ENCODE data around the gene FAM168A. TPM values are rescaled to one million over a fixed set of nuclear protein-coding genes. Genes with fewer than 3 reads are reported as not detected.

Gene FAM168A
- total and polyA plus RNA-seq, 4 donors, result 4.8 to 14.6 (median 9.1) TPM

DNA sequence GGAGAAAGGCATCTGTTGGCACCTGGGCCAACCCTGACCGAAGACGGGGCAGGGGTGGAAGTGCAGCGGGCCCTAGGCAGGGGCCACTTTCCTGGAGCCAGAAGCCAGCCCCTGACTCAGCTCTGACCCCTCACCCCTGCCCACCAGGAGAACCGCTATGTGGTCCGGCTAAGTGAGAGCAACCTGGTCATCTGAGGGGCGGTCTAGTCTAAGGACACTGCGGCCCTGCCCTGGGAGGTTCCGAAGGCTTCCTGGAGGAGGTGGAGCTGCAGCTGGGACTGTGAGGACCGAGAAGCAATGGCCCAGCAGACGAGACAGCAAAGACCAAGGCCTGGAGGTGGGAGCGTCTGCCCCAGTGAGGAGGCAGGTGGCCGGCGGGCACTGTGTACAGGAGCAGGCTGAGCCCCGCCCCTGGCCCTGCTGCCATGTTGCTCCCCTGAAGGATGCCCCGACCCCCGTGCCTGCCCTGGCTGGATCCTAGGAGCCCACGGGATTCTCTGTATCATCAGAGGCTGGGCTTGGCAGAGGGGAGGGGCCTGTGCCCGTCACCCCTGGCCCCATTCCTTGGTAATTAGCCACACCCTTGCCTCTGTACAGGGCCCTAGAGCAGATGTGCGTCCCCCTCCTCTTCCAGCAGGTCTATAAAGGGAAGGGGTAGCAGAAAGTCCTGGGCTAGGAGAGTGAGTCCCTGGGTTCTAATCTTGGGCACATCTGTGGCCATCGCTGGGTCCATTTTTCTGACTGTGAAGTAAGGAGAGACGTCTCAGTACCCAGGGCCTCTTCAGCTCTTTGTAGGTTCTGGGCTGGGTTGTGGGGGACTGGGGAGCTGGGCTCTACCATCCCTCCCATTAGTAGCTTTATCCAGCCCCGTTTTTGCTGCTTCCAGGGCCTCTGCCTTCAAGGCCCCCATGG lies 202.4 kb downstream of the FAM168A start:
- H3K36me3 ChIP-seq (ENCODE audit: control insufficient read depth in 4 of 4, insufficient read depth in 3 of 4, low read depth in 1 of 4, low read length in 3 of 4), result no peaks in the 10 kb centered on the region
- no peak for DNase-seq (ENCODE audit: low spot score)
- 90% methylated on average over 22 of the region's 22 CpGs for WGBS

GRCh38 chr11:73394416-73395296 lies 203.3 kb downstream of the FAM168A start:
- Histone ChIP-seq H3K4me1 (ENCODE audit: control insufficient read depth in 4 of 4, insufficient read depth in 4 of 4, low read length in 3 of 4) (no peaks in the 10 kb centered on the region), H3K4me3 (ENCODE audit: low read depth in 1 of 3, low read length in 3 of 3) (no peak overlapping the region), H3K27me3 (ENCODE audit: control insufficient read depth in 4 of 4, insufficient read depth in 4 of 4, low read length in 3 of 4) (no peaks in the 10 kb centered on the region), H3K9ac (ENCODE audit: low read depth in 1 of 2, low read length in 2 of 2) (no peak overlapping the region), H3K9me3 (ENCODE audit: control insufficient read depth in 4 of 4, low read length in 3 of 4) (no peaks in the 10 kb centered on the region), H3K36me3 (ENCODE audit: control insufficient read depth in 4 of 4, insufficient read depth in 3 of 4, low read depth in 1 of 4, low read length in 3 of 4) (no peaks in the 10 kb centered on the region), H3K27ac (ENCODE audit: low read depth in 1 of 2, low read length in 2 of 2) (no peak overlapping the region)
- no peak for TF ChIP-seq REST (IDR thresholded peaks at IDR 0.05)
- TF ChIP-seq JUND (IDR thresholded peaks at IDR 0.05), result no peak
- TF ChIP-seq FOXA1 (IDR thresholded peaks at IDR 0.05), result no peak
- TF ChIP-seq TAF1 (conservative IDR thresholded peaks at IDR 0.05), result no peak
- no peak for TF ChIP-seq HNF4G (IDR thresholded peaks at IDR 0.05)
- TF ChIP-seq EGR1 (IDR thresholded peaks at IDR 0.05; ENCODE audit: low read depth in 2 of 2), result no peak
- no peak for TF ChIP-seq GABPA (IDR thresholded peaks at IDR 0.05 in 1 of 2, conservative IDR thresholded peaks at IDR 0.05 in 1 of 2)
- TF ChIP-seq RAD21 (IDR thresholded peaks at IDR 0.05), result no peak
- no peak for TF ChIP-seq RXRA (IDR thresholded peaks at IDR 0.05)
- no peak for TF ChIP-seq FOXA2 (IDR thresholded peaks at IDR 0.05)
- TF ChIP-seq, protein P1, sequence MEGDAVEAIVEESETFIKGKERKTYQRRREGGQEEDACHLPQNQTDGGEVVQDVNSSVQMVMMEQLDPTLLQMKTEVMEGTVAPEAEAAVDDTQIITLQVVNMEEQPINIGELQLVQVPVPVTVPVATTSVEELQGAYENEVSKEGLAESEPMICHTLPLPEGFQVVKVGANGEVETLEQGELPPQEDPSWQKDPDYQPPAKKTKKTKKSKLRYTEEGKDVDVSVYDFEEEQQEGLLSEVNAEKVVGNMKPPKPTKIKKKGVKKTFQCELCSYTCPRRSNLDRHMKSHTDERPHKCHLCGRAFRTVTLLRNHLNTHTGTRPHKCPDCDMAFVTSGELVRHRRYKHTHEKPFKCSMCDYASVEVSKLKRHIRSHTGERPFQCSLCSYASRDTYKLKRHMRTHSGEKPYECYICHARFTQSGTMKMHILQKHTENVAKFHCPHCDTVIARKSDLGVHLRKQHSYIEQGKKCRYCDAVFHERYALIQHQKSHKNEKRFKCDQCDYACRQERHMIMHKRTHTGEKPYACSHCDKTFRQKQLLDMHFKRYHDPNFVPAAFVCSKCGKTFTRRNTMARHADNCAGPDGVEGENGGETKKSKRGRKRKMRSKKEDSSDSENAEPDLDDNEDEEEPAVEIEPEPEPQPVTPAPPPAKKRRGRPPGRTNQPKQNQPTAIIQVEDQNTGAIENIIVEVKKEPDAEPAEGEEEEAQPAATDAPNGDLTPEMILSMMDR (IDR thresholded peaks at IDR 0.05; ENCODE audit: low read depth, low read length, missing input control), result no peak
- no peak for TF ChIP-seq HNF4A (conservative IDR thresholded peaks at IDR 0.05)
- no peak for TF ChIP-seq ZBTB33 (IDR thresholded peaks at IDR 0.05)
- TF ChIP-seq, protein P2, sequence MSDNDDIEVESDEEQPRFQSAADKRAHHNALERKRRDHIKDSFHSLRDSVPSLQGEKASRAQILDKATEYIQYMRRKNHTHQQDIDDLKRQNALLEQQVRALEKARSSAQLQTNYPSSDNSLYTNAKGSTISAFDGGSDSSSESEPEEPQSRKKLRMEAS (IDR thresholded peaks at IDR 0.05), result no peak
- DNase-seq (ENCODE audit: low spot score), result no peak
- 94% methylated on average over 34 of the region's 34 CpGs for WGBS

More for the DNA sequence above, 202.4 kb downstream of the FAM168A start:
- no peaks in the 10 kb centered on the region for H3K4me1 ChIP-seq (ENCODE audit: control insufficient read depth in 4 of 4, insufficient read depth in 4 of 4, low read length in 3 of 4)
- no peaks in the 10 kb centered on the region for H3K27me3 ChIP-seq (ENCODE audit: control insufficient read depth in 4 of 4, insufficient read depth in 4 of 4, low read length in 3 of 4)
- H3K27ac ChIP-seq (ENCODE audit: low read depth in 1 of 2, low read length in 2 of 2), result no peak overlapping the region
- H3K9me3 ChIP-seq (ENCODE audit: control insufficient read depth in 4 of 4, low read length in 3 of 4), result no peaks in the 10 kb centered on the region
- TF ChIP-seq FOXA1 (IDR thresholded peaks at IDR 0.05) (no peak), HNF4A (conservative IDR thresholded peaks at IDR 0.05) (no peak)
- no peak overlapping the region for H3K9ac ChIP-seq (ENCODE audit: low read depth in 1 of 2, low read length in 2 of 2)
- H3K4me3 ChIP-seq (ENCODE audit: low read depth in 1 of 3, low read length in 3 of 3), result no peak overlapping the region

All from liver (tissue), 9 donors.